K562 (cell line): ENCODE data around the gene GPRIN2.
"Not testable (repeated sequence)": the region's sequence is repeated elsewhere in the genome, so short reads cannot be mapped to it uniquely, and the experiment has no call there.

Experiments
- BRD4 ChIP-seq: fragments of 200-600 bp; sonication (generic); IDR thresholded peaks from 2 replicates; pipeline ENCODE4 v1.6.1; 2017; ENCODE audit warnings: inconsistent platforms
- XRCC5 ChIP-seq: fragments of 200-400 bp; formaldehyde crosslinking; IDR thresholded peaks from 2 replicates; pipeline ENCODE4 v1.6.1; 2017; ENCODE audit warnings: low read depth, mild to moderate bottlenecking, low read length

DNA sequence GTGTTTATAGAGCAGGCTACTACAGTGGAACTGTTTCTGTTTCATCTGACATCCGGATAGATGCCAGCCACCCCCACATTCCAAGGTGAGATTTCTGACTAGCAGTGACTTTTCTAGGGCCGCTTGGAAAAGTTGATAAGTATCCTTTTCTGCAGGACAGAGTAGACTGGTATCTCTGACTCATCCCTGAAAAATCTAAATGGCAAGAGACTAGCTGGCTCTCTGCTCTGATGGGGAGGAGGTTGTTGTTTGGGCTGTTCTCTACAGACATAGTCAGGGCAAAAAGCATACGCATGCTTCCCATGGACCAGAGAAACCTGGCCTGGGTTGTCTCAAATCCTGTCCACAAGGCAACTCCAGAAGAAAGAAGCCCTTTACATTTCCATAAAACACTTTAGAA, 33.1 kb upstream of the GPRIN2 start:
- TF ChIP-seq XRCC5, BRD4: not testable (repeated sequence)
